DMS53 treated with DMSO at 0.1 percent for 48 hours (cell line): ENCODE results near the gene RAD17.
"Not testable (repeated sequence)": the region's sequence is repeated elsewhere in the genome, so short reads cannot be mapped to it uniquely, and the experiment has no call there.

Source experiments
- DNase-seq: peaks from one replicate; lab custom pipeline; 2025; ENCODE audit not compliant: unreplicated experiment; lab: John Stamatoyannopoulos, UW

RAD17 gene

DNA sequence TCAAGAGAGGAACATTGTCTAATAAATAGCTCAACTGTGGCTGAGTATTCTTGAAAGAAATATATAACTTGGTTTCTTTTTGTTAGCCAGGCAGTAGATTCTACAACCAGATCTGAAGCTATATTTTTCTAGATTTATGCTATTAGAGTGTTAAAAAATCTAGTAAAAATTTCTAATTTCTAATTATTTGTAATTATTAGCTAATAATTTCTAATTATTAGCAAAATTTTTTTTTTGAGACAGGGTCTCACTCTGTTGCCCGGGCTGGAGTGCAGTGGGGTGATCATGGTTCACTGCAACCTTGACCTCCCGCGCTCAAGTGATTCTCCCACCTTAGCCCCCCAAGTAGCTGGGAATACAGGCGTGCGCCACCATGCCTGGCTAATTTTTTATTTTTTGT is 2.8 kb downstream of the RAD17 start:
- no peak for DNase-seq

DNA sequence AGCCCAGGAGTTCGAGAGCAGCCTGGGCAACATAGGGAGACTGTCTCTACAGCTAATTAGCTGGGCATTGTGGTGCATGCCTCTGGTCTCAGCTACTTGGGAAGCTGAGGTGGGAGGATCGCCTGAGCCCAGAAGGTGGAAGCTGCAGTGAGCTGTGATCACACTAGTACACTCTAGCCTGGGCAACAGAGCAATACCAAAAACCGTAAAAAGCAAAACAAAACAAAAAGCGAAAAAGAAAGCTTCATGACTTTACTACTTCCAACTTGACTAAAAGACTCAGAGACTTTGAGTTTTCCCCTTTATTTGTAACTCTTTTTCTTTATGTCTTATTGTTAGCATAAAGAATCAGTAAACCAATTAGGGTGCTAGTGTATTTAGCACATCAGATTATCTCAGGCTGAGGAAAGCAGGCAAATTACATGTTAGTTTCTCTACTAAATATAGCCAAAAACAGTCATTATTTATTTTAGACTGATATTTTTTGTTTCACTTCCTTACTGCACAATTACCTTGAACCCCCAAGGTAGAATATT is 5.4 kb downstream of the RAD17 start:
- DNase-seq, result no peak

DNA sequence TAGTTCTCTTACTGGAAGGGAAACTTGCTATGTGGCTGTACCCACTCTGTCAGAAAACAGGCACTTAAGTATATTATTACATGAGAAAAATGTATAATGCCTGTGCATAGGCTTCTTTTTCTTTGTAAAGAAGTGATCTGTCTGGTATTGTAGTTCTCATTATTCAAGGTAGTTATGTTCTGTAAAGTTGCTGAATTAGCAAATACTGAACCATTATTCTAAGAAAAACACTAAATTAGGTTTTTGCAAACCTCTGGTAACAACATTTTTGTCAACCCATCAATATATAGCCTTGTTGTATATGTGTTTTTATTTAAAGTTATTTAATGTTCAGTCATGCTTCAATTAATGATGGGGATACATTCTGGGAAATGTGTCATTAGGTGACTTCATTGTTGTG is 8.8 kb downstream of the RAD17 start:
- no peak for DNase-seq

DNA sequence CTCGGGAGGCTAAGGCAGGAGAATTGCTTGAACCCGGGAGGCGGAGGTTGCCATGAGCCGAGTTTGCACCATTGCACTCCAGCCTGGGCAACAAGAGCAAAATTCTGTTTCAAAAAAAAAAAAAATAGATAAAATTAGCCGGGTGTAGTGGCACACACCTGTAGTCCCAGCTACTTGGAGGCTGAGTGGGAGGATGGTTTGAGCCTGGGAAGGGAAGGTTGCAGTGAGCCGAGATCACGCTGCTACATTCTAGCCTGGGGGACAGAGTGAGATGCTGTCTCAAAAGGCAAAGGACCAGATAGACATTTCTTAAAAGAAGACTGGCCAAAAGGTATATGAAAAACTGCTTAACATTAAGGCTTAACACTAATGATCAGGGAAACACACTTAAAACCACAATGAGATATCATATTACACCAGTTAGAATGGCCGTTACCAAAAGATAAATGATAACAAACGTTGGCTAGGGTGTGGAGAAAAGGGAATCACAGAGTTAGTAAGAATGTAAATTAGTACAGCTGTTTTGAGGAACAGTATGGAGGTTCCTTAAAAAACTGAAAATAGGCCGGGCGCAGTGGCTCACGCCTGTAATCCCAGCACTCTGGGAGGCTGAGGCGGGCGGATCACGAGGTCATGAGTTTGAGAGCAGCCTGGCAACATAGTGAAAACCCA is 35.2 kb downstream of the RAD17 start:
- DNase-seq, result no peak

DNA sequence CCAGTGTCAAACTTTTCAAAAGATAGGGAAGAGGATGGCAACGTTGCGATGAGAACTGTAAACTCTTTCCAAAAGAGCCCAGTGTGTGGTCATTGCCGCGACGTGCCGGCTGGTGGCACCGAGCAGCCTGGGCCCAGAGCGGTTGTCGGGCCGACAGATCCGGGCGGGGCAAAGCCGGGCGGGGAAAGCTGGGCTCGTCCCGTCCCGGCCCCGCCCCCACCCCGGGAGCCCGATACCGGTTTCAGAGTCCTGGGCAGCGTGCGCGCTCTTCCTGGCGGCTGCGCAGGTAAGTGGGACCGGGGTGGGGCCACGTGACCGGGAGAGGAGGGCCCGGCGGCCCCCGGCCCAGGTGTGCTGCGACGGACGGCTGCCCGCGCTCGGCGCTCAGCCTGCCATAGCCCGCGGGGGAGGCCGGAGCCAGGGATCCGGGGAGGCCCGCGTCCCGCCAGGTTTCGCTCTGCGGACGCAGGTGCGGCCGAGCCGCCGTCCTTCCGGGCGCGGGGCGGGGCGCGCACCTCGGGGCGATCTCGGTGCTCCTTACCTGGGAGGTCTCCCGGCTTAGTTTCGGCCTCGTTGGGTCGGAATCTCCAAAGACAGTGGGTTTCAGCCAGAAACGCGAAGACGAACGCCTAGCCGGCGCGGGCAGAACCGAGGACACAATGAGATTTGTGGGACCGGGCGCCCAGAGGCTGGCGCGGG is 45.4 kb downstream of the RAD17 start, which contains the start of gene MARVELD2:
Gene MARVELD2, plus strand, starts transcription at position 232 of the 699 bp plus-strand sequence. CDS start 4,270 bp downstream, outside the sequence.
- DNase-seq, result peak; percentile 91

DNA sequence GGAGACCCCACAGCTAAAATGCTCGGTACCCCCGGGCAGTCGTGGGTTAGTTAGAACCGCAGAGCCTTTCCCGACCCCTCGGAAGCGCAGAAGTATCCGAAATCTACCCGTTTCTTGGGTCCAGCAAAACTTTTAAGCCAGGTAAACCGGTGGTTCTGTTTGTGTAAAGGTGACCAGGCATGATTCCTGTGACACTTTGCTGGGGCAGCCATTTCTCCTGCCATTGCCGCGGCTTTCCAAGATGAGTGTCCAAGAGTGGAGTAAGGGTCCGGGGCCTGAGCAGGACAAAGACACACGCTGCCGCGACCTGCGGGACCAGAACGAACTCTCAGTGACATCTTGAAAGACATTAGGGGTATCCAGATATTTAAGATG is 46.0 kb downstream of the RAD17 start:
- DNase-seq, result peak; percentile 2

DNA sequence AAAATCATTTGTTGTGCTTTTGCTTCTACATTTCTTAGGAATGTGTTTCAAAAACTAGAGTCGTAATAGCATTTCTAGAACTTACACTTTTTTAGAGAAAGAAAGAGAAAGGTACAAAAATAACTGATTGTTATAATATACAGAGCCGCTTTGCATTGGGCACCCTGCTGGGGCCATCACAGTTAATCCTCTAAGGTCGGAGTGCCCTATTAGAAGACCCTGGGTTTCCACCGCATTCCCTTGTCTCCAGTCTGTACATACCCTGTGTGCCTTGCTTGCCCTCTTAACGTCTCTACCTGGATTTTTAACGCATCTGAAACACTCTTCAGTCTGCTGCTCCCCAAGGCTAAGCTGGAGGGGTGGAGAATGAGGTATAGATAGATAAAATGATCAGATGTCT is 46.6 kb downstream of the RAD17 start:
- peak; percentile 9 for DNase-seq

DNA sequence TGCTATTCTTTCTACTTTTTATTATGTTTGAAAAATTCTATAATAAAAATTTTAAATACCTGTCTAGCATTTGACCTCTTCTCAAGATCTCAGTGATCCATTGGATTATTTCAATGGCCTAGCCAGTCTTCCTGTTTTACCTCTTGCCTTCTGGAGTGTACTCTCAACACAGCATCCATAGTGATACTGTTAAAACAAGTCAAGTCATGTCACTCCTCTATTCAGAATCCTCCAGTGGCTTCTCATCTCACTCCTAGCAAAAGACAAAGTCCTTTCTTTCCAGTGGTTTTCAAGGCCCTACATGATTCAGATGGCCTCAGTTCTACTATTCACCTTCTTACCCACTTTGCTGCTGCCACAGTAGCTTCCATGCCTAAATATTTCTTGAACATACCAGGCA is 47.1 kb downstream of the RAD17 start:
- peak; percentile 2 for DNase-seq

DNA sequence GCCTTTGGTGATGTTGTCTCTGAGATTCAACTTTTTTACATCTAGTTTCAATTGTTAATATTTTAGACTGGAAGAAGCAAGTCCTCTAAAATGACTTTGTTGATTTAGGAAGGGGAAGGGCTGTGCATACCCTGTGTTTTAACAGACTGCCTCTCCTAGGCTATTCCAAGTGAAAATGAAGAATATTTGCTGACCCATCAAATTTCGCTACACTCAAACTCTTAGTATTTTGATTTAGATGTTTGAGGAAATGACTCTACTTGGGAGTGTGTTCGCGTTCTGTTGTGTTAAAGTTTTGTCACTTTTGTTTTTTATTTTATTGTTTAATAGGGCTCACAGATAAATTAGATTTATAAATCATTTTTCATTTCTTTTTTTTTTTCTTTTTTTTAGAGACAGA is 48.9 kb downstream of the RAD17 start:
- DNase-seq, result no peak

DNA sequence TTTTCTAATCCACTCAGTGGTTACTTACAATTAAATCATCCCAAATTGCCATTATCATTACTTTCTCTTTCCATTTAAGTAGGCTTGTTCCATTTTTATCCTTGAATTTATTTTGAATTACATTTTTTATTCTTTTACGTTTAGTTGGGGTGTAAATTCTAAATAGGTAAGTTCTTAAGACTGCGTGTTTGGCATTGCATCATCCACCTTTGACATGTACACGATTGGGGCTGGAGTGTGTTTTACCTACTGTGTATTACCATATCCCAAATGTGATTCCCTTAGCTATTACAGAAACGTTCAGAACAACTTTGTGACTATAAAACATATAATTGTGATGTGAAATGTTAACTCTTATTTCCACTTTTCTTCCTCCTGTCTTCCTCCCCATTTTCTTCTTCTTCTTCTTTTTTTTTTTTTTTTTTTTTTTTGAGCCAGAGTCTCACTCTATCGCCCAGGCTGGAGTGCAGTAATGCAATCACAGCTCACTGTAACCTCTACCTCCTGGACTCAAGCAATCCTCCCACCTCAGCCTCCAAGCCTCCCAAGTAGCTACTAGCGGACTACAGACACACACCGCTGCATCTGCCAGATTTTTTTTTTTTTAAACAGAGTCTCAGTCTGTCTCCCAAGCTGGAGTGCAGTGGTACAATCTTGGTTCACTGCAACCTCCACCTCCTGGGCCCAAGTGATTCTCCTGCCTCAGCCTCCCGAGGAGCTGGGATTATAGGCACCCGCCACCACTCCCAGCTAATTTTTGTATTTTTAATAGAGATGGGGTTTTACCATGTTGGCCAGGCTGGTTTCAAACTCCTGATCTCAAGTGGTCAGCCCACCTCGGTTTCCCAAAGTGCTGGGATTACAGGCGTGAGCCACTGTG is 62.0 kb downstream of the RAD17 start:
- no peak for DNase-seq

DNA sequence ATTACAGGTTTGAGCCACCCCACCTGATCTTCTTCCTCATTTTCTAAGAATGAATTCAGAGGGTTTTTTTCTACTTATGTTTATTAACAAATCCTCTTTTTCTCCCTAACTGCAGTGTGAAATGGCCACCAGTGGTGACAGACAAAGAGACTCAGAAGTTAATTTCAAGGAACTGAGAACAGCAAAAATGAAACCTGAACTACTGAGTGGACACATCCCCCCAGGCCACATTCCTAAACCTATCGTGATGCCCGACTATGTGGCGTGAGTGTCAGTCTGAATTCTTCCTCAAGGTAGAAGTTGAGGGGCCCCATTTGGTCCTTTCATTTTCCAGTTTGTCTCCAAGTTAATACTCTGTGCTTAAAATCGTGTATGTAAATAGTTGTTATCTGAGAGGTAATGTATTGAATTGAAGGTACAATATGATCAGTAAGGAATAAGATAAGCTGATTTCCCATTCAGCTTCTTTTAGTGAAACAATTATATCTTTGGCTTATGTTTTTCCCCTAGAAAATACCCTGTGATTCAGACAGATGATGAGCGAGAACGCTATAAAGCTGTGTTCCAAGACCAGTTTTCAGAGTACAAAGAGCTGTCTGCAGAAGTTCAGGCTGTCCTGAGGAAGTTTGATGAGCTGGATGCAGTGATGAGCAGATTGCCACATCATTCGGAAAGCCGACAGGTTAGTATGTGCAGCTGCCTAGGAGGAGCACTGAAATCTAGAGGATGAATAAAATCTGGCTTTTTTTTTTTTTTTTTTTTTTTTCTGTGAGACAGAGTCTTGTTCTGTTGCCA is 63.0 kb downstream of the RAD17 start:
- no peak for DNase-seq

DNA sequence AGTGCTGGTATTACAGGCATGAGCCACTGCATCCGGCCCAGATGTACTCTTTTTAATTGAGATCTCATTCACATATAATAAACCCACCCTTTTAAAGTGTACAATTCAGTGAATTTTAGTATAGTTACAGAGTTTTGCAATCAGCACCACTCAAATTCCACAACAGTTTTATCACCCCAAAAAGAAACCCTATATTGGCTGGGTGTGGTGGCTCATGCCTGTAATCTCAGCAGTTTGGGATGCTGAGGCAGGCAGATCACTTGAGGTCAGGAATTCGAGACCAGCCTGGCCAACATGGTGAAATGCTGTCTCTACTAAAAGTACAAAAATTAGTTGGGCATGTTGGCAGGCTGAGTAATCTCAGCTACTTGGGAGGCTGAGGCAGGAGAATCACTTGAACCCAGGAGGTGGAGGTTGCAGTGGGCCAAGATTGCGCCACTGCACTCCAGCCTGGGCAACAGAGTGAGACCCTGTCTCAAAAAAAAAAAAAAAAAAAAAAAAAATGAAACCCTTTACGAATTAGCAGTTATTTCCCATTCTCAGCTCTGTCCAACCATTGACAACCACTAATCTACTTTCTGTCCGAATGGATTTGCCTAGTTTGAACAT is 65.8 kb downstream of the RAD17 start:
- DNase-seq, result not testable (repeated sequence)

DNA sequence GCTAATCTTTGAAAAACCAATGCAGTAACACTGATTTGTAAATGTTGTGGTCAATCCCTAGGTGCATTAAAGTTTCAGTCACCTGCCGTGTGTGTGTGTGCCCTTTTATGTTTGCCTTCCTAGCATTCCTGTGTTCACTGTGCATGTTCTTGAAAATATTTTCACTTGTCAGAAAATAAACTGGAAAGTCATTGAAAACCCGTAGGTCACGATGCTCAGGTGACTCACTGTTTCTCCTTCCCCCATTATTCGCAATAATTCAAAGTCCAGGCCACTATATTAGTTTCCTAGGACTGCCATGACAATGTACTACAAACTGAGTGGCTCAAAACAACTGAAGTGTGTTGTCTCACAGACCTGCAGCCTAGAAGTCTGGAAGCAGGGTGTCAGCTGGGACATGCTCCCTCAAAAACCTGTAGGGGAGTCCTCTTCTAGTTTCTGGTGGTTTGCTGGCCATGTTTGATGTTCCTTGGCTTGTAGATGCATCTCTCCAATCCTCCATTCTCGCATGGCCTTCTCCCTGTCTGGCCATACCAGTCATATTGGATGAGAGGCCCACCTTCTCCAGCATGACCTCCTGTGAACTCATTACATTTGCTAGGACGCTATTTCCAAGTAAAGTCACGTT is 74.6 kb downstream of the RAD17 start:
- DNase-seq, result peak; percentile 24

DNA sequence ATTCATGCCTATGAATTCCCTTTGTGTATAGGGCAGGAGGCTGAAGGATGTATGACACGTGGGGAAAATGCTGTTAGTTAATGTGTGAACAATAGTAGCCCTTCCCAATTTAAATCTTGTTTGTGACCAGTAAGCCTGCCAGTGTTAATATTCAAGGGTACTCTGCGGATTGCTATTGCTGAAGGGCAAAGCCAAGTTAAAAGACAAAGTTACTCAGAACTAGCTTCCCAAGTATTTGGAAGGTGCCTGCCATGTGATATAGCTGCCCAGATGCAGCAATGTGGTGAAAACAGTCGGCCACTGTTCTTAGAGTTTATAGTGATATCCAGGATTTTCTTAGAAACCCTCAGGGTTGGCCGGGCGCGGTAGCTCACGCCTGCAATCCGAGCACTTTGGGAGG is 79.9 kb downstream of the RAD17 start:
- no peak for DNase-seq

DNA sequence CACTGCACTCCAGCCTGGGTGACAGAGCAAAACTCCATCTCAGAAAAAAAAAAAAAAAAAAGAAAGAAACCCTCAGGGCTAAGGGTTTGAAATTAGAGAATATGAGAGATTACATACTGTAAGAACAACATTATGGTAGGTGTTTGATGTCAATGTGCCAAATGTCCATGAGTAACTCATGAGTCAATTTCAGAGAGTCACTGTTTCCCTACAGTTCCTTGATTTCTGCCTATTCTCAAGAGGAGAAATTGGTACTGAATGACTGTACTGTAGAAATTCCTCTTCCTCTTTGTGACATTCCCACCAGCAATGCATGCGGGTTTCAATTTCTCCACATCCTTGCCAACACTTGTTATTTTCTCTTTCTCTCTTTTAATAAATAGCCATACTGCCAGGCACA is 80.5 kb downstream of the RAD17 start:
- DNase-seq, result peak; percentile 5

DNA sequence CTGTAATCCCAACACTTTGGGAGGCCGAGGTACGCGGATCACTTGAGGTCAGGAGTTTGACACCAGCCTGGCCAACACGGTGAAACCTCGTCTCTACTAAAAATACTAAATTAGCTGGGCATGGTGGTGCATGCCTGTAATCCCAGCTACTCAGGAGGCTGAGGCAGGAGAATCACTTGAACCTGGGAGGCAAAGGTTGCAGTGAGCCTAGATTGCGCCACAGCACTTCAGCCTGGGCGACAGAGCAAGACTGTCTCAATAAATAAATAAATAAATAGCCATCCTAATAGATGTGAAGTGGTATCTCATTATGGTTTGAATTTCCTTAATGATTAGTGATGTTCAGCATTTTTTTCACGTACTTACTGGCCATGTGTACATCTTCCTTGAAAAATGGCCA is 80.9 kb downstream of the RAD17 start:
- DNase-seq, result not testable (repeated sequence)

DNA sequence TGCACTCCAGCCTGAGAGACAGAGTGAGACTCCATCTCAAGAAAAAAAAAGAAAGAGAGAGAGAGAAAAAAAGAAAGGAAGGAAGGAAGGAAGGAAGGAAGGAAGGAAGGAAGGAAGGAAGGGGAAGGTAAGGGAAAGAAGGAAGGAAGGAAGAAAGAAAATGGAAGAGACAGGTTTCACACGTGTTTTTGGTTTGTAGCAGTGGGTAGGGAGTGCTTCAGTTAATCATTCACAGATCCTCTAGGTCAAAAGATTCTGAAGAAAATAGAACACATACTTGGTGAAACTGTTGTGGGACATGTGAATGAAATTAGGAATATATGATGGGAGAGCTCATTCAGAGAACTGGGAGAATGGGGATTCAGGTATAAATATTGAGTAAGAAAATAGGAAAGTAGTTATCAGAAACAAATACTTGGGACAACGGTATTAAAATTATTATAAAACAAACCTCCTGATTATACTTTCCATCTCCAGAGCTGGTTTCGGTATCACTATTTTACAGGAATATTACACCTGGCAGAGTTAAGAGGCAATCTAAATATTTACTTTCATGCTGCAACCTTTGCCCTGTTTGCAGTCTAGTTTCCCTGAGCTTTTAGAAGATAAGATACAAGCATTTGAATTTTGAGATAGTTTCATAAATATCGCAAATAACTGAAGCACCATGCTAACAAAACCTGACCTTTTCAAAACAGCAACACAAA is 82.5 kb downstream of the RAD17 start:
- DNase-seq, result peak; percentile 88

DNA sequence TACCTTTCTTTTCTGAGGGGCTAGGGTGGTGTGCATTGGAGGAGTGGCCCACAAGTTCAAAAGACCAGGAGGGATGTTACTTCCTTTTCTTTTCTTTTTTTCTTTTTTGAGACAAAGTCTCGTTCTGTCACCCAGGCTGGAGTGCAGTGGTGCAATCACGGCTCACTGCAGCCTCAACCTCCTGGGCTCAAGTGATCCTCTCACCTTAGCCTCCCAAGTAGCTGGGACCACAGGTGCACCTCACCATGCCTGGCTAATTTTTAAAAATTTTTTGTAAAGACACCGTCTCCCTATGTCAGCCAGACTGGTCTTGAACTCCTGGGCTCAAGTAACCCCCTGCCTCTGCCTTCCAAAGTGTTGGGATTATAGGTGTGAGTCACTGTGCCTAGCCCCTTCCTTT is 83.9 kb downstream of the RAD17 start:
- DNase-seq, result not testable (repeated sequence)
